HL-60/S4 (cell line): Measurements from ENCODE around the gene A2ML1.
"Not testable (repeated sequence)": the region's sequence is repeated elsewhere in the genome, so short reads cannot be mapped to it uniquely, and the experiment has no call there.

Source experiments
- in situ Hi-C: fragments of 300-500 bp; cut with MboI; formaldehyde crosslinking; loops from 2 replicates; pipeline ENCODE4 v1.14.3; 2022; ENCODE audit warnings: low sequenced_read_pairs

Gene A2ML1

DNA sequence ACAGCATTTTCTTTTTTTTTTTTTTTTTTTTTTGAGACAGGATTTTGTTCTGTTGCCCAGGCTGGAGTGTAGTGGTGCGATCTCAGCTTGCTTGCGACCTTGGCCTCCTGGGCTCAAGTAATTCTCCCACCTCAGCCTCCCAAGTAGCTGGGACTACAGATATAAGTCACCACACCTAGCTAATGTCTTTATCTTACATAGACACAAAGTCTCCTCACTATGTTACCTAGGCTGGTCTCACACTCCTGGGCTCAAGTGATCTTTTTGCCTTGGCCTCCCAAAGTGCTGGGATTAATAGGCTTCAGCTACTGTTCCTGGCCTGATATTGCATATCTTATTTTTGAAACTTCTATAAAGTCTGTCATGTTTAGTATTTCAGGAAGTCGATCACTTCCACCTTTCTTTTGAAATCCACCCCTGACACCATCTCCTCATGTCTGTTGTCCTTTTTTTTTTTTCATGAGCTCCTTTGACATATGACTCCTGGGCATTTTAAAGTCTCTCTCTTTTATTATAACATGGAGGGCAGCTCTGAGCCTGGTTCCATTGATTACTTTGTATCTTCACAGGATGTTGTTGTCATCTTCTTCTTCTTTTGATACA is 5.9 kb upstream of the A2ML1 start:
- in situ Hi-C loops, result no loop called here

DNA sequence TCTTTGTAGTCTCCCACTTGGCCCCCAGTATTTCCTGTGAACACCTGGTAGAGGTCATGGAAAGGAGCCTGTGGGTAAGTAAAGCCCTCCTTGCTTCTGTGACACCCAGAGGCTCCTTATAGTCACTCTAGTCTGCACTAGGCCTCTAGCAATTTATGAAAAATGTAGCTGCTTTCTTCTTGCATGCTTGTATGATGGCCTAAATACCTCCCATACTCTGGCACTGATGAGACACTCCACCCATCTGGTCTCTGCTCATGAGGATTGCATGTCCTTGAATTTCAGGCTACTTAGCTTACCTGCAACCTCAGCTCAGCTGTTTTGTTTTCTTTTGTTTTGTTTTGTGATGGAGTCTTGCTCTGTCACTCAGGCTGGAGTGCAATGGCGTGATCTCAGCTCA is 4.6 kb upstream of the A2ML1 start:
- in situ Hi-C loops, result no loop called here

DNA sequence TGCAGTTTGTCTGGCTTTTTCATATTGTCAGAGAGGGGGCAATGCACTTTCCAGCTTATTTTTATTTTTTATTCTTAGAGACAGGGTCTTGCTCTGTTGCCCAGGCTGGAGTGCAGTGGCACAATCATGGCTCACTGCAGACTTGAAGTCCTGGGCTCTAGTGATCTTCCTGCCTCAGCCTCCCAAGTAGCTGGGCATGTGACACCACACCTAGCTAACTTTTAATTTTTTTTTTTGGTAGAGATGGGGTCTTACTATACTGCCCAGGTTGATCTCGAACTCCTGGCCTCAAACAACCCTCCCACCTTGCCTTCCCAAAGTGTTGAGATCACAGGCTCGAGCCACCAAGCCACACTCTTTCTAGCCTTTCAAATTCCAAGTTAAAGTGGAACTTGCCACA is 3.9 kb upstream of the A2ML1 start:
- in situ Hi-C loops, result no loop called here

DNA sequence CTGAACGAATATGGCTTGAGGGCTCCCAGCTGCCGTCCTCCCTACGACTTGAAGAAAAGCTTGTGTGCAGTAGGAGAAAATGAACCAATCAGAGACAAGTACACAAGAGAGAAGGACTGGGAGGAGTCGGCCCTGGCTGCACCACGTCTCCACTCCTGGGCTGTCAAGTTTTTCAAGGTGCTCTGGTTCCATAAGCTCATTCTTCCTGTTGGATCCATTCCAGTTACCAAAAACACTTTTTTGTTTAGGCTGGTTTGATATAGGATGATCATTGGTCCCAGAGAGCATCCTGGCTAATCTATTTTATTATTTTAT is 2.8 kb upstream of the A2ML1 start:
- in situ Hi-C loops, result no loop called here

DNA sequence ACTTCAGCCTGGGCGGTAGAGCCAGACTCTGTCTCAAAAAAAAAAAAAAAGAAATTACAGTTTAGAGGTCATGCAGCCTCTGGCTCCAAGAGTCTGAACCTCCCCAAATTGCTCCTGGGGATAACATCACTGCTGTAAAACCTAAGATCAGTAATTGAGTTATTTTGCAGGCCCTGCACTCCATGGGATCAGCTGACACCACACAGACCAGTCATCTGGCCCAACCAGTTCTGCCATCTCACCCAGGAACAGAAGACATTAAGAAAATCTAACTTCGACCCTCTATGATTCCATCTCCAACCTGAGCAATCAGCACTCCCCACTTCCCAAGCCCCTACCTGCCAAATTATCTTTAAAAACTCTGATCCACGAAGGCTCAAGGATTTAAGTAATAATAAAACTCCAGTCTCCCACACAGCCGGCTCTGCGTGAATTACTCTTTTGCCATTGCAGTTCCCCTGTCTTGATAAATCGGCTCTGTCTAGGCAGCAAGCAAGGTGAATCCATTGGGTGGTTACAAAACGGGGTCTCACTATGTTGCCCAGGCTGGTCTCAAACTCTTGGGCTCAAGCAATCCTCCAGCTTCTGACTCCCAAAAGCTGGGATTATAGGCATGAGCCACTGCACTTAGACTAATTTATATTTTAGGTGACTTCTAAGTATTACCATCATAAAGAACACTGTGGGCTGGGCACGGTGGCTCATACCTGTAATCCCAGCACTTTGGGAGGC is 1.6 kb upstream of the A2ML1 start:
- in situ Hi-C loops, result not testable (repeated sequence)

DNA sequence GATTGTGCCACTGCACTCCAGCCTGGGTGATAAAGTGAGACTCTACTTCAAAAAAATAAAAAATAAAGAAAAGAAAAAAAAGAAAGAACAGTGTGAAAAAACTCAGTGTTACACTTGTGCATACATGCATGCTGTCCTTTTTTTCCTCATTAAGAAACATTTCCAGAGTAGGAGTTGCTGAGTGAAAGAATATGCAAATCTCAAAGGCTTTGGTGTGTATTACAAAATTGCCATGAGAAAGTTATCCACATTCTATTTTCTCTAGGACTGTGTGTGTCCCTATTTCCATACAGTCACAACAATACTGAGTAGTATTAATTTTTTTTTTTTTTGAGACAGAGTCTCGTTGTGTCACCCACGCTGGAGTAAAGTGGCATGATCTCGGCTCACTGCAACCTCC is 830 bp upstream of the A2ML1 start:
- in situ Hi-C loops, result no loop called here

DNA sequence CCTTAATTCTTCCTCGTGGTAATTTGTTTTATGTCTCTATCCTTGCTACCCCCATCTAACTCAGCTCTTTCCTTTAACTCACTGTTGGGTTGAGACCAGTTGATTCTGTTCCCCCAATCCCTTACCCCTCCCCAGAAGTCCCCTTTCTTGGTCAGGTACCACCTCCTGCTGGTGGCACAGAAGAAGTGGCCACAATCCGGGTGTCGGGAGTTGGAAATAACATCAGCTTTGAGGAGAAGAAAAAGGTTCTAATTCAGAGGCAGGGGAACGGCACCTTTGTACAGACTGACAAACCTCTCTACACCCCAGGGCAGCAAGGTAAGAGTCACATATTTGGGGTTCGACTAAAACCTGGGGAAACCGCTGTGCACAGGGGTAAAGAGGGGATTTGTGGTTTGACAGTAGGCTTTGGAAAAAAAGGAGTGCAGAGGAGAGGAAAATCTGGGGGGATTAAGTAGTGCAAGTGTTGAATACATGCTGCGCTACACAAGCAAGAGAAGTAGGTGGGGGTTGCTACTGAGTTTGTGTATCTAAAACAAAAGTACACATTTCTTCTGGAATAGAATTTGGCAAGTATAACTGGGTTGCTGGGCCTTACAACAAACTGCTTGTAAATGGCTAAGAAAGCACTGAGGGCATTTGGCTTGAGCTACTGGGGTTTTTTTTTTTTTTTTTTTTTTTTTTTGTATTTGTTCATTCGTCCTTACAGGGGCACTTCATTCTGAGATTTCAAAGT is 1.3 kb downstream of the A2ML1 start:
- in situ Hi-C loops, result no loop called here

DNA sequence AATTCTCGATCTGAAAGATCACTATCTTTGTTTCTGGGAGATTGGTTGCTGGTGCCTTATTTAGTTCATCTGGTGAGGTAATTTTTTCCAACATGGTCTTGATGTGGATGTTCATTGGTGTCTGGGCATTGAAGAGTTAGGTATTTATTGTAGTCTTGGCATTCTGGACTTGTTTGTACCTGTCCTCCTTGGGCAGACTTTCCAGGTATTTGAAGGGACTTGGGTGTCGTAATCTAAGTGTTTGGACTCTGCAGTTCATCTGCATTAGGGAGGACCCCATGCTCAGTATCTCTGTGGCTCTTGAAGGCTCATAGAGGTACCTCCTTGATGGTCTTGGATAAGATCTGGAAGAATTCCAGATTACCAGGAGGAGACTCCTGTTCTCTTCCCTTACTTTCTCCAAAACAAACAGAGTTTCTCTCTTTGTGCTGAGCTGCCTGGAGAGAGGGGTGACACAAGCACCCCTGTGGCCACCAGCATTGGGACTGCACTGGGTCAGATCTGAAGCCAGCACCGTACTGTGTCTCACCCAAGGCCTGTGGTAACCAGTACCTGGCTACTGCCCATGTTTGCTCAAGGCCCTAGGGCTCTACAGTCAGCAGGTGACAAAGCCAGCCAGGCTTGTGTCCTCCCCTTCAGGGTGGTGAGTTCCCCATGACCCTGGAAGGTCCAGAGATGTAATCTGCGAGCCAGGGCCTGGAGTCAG is 5.3 kb downstream of the A2ML1 start:
- in situ Hi-C loops, result no loop called here

DNA sequence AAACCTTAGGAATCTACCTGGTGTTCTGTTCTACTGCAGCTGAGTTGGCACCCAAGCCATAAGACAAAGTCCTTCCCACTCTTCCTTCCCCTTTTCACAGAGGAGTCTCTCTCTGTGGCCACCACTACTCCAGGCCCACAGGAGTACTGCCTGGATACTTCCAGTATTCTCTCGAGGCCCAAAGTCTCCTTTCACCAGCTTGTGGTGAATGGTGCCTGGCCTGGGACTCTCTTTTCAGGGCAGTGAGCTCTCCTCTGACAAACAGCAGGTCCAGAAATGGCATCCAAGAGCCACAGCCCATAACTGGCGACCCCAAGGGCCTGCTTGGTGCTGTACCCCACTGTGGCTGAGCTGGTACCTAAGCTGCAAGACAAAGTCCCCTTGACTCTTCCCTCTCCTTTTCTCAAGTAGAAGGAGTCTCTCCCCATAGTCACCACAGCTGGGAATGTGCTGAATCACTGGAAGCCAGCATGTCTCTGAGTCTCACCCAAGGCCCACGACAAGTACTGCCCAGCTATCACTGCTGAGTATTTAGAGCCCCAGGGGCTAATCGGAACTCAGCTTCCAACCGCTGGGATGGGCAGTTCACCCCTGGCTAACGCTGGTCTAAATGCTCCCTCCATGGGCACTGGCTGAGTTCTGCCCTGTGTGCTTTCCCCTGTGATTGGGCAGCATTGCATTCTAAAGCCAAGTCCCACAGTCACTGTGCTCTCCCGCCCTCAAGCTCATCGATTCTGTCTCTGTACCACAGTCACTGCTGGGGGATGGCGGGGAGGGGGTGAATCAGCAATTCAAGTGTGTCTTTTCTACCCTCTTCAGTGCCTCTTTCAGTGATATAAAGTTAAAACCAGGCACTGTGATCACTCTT is 6.1 kb downstream of the A2ML1 start:
- in situ Hi-C loops, result no loop called here

DNA sequence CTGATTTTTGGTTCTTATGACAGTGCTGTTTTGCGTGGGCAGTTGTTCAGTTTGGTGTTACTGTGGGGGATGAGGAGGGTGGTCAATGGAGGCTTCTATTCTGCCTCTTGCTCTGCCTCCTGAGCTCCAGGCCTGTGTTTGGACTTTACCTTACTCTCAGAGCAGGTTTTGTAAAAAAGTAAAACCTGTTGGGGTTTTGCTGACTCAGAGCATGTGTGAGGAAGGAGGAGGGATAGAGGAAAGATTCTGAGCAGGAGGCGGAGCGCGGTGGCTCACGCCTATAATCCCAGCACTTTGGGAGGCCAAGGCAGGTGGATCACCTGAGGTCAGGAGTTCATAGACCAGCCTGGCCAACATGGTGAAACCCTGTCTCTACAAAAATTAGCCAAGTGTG is 6.7 kb downstream of the A2ML1 start:
- in situ Hi-C loops, result no loop called here

DNA sequence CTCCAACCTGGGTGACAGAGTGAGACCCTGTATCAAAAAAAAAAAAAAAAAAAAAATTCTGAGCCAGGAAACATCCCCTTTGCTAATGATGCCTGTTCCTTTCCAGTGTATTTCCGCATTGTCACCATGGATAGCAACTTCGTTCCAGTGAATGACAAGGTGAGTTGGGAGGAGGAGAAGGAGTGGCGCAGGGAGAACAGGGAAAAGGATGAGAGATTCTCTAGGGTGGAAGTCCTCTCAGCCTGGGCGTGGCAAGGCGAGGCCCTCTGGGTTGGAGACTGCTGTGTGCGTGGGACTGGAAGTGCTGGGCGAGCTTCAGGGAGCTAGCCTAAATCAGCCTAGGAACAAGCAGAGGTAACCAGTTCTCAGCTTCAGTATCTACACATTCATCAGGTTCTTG is 7.2 kb downstream of the A2ML1 start:
- in situ Hi-C loops, result no loop called here

DNA sequence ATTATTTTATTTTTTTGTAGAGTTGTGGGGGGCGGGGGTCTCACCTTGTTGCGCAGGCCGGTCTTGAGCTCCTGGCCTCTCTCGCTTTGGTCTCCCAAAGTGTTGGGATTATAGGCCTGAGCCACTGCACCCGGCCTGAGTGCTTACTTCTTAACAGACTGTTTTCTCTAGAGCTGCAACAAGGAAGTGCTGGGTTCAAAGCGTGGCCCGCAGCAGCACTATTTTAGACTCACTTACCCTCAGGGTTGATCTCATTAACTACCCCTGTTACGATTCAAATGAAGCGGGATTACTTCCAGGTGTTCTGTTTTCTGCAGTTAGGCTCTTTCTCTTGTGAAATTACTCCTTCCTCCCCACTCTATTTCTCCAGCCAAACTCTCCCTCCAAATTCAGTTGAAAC is 8.7 kb downstream of the A2ML1 start:
- in situ Hi-C loops, result no loop called here

DNA sequence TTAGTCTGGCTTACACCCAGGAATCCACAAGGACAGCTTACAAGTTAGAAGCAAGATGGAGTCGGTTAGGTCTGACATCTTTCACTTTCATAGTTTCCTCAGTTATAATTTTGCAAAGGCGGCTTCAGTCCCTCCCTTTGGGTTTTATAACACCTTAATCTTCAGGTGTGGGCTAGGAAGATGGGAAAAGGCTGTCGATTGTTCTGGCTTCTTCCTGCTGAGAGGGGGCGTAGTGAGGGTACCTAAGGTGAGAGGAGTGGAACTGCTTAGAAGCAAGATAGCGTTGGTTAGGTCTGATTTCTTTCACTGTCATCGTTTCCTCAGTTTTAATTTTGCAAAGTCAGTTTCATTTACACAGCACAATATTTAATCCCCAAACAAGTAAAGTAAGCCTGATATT is 10.1 kb downstream of the A2ML1 start:
- in situ Hi-C loops, result no loop called here

DNA sequence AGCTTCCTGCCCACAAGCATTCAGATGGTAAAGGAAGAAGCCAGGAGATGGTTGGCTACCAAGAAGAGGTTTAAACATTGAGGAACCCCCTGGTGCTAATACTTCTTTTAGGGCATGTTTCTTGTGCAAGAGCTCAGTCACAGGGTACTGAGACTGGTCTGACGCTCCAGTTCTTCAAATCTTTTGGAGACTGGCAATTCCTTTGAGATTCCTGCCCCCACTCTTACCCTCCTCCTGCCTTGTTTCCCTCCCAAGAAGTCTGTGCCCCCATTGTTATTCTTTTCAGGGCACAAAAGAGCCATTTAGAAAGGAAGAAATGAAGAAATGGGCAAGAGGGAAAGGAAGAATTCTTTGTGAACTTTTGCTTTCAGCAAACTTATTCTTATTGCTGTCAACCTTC is 11.8 kb downstream of the A2ML1 start:
- in situ Hi-C loops, result no loop called here

DNA sequence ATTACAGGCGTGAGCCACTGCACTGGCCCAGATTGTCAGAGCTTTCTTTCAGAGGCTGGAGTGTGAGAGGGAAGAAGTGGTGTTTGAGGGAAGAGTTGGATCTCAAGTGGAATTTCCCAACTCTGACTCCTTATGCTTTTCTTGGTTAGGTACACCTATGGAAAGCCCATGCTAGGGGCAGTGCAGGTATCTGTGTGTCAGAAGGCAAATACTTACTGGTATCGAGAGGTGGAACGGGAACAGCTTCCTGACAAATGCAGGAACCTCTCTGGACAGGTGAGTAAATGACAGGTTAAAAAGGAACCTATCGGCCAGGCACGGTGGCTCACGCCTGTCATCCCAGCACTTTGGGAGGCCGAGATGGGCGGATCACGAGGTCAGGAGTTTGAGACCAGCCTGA is 14.9 kb downstream of the A2ML1 start:
- in situ Hi-C loops, result no loop called here

DNA sequence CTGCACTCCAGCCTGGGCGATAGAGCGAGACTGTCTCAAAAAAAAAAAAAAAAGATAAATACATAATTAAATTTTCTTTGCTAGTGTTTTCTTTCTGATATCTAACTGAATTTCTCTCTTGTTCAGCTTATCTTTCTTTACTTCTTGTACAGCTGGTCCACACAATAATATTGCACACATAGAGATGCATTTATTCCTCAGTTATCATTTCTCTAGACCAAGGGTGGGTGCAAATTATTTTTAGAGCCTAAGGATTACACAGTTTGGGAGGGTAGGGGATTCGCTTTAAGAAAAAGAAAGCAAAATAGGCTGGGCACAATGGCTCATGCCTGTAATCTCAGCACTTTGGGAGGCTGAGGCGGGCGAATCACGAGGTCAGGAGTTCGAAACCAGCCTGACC is 17.9 kb downstream of the A2ML1 start:
- in situ Hi-C loops, result no loop called here

DNA sequence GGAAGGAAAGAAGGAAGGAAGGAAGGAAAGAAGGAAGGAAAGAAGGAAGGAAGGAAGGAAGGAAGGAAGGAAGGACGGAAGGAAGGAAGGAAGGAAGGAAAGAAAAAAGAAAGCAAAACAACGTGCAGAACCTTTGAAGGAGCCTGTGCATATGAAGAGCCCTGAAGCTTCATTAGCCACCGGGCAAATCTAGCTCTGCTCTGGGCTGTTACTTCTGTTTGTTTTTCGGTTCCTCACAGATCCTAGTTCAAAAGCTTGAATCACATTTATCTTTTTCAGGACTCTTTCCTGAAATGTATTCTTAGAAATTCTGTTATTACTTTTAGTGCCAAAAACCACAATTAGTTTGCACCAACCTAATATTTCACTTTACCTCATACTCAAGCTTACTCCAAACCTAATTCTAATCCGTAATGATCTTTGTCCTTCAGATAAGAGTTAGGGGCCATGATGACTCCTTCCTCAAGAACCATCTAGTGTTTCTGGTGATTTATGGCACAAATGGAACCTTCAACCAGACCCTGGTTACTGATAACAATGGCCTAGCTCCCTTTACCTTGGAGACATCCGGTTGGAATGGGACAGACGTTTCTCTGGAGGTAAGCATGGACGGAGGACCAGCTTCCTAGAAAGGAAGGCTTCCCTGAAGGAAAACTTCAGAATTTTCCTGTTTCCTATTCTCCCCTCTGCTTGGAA is 18.7 kb downstream of the A2ML1 start:
- in situ Hi-C loops, result no loop called here

DNA sequence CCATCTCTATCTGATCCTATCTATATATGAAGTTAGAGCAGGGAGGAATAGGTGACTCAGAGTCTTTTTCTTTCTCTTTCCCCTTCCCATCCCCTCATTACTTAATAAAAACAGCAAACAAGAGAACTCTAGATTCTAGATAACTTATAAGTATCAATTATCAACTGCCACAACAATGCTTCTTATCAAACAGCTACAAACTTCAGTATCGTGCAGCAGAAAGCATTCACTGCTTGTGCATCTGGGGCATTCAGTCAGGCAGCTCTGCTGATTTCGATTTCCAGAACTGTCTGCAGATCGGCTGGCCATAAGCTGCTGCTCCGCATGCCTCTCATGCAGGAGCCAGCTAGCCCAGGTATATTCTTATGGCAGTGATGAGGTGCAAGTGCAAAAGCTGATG is 19.4 kb downstream of the A2ML1 start:
- in situ Hi-C loops, result no loop called here

DNA sequence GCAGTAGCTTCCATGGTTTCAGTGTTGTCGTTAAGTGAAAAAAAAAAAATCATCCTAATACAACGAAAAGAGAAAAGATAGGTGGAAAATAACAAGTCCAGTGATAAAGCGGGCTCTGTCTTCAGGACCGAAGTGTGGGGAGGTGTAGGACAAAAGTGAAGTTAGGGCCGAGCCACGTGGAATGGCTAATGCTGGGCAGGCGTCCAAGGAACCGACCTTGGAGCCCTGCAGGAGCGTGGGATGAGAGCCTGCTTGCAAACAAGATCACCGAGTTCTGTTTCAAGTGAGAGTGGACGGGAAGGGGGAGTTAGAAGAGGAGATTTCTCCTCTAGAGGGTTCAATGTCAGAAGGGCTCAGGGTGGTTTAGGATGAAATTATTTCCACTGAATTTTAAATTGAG is 22.2 kb downstream of the A2ML1 start:
- in situ Hi-C loops, result no loop called here

DNA sequence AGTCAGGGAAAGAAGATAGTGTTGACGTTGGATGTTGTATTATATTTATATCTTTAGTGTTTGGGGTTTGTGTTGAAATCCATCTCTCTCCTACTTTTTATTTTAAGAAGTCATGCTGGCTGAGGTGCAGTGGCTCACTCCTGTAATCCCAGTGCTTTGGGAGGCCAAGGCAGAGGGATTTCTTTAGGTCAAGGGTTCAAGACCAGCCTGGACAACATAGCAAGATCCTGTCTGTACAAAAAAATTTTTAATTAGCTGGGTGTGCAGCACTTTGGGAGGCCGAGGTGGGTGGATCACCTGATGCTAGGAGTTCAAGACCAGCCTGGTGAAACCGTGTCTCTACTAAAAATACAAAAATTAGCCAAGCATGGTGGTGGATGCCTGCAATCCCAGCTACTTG is 23.9 kb downstream of the A2ML1 start:
- in situ Hi-C loops, result no loop called here
